Measurements from ENCODE around the gene IPO8.

The IPO8 gene

DNA sequence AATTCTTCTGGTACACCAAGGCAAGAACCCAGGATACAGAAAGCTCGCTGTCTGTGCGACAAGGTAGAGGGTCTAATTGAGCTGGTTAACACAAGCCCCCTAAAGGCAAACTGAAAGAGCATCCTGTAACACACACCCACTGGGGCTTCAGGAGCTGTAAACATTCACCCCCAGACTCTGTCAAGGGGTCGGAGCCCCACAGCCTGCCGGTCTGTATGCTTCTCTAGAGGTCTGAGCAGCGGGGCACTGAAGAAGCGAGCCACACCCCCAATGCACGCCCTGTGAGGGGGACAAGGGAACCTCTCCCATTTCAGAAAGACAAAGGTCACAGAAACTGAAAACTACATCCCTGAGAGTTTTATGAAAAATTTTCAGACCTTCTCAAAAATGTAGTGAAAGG lies 1.3 kb upstream of the IPO8 start:
- Histone ChIP-seq H3K27ac (no peak overlapping the region), H3K4me3 (ENCODE audit: low read depth in 1 of 2, low read length in 1 of 2) (no peak overlapping the region), H3K9me3 (no peaks in the 10 kb centered on the region), H3K27me3 (peaks cover 5% of the 10 kb centered on the region), H3K36me3 (no peaks in the 10 kb centered on the region), H3K4me1 (ENCODE audit: control insufficient read depth in 1 of 2, insufficient read depth in 1 of 2, low read depth in 1 of 2, low read length in 1 of 2) (peaks cover 38 to 39% of the 10 kb centered on the region in 2 experiments)
- no peak for TF ChIP-seq CTCF (IDR thresholded peaks at IDR 0.05)

GRCh38 chr12:30696486-30696885 lies 817 bp upstream of the IPO8 start:
- H3K27me3 ChIP-seq = peaks cover 5% of the 10 kb centered on the region
- no peaks in the 10 kb centered on the region for H3K9me3 ChIP-seq
- no peak for TF ChIP-seq CTCF (IDR thresholded peaks at IDR 0.05)
- peaks cover 41 to 44% of the 10 kb centered on the region in 2 experiments for H3K4me1 ChIP-seq (ENCODE audit: control insufficient read depth in 1 of 2, insufficient read depth in 1 of 2, low read depth in 1 of 2, low read length in 1 of 2)
- peak overlapping the region; percentile 88 to 97 for H3K4me3 ChIP-seq (ENCODE audit: low read depth in 1 of 2, low read length in 1 of 2)
- no peaks in the 10 kb centered on the region for H3K36me3 ChIP-seq
- H3K27ac ChIP-seq = no peak overlapping the region

DNA sequence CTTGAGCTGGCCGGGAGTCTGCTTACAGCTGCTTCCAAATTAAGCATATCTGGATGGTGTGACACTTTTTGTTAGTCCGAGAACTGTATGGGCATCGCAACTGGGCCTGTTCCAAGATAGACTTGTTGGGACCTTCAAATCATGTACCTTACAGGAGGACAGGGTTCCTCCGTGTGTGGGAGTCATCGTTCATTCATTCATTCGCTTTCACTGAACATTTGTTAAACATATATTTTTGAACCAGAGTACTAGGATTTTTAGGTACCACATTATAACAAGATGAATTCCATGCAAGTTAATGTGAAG lies 387 bp upstream of the IPO8 start:
- Histone ChIP-seq H3K27ac (peak overlapping the region; percentile 77), H3K27me3 (peaks cover 5% of the 10 kb centered on the region), H3K4me3 (ENCODE audit: low read depth in 1 of 2, low read length in 1 of 2) (peak overlapping the region; percentile 88 to 97), H3K36me3 (no peaks in the 10 kb centered on the region), H3K4me1 (ENCODE audit: control insufficient read depth in 1 of 2, insufficient read depth in 1 of 2, low read depth in 1 of 2, low read length in 1 of 2) (peaks cover 41 to 45% of the 10 kb centered on the region in 2 experiments), H3K9me3 (no peaks in the 10 kb centered on the region)
- TF ChIP-seq CTCF (IDR thresholded peaks at IDR 0.05) = no peak

GRCh38 chr12:30694412-30695198 lies 1.1 kb downstream of the IPO8 start:
- H3K9me3 ChIP-seq = no peaks in the 10 kb centered on the region
- peak overlapping the region; percentile 77 for H3K27ac ChIP-seq
- H3K27me3 ChIP-seq = peaks cover 5% of the 10 kb centered on the region
- peak overlapping the region; percentile 88 to 97 for H3K4me3 ChIP-seq (ENCODE audit: low read depth in 1 of 2, low read length in 1 of 2)
- no peak for TF ChIP-seq CTCF (IDR thresholded peaks at IDR 0.05)
- H3K36me3 ChIP-seq = no peaks in the 10 kb centered on the region
- H3K4me1 ChIP-seq (ENCODE audit: control insufficient read depth in 1 of 2, insufficient read depth in 1 of 2, low read depth in 1 of 2, low read length in 1 of 2) = peaks cover 41 to 45% of the 10 kb centered on the region in 2 experiments

GRCh38 chr12:30692470-30692869 lies 3.2 kb downstream of the IPO8 start:
- peak overlapping the region; percentile 45 for H3K27ac ChIP-seq
- H3K27me3 ChIP-seq = peaks cover 2% of the 10 kb centered on the region
- H3K4me3 ChIP-seq (ENCODE audit: low read depth in 1 of 2, low read length in 1 of 2) = no peak overlapping the region
- TF ChIP-seq CTCF (IDR thresholded peaks at IDR 0.05) = no peak
- no peaks in the 10 kb centered on the region for H3K36me3 ChIP-seq
- peaks cover 41 to 45% of the 10 kb centered on the region in 2 experiments for H3K4me1 ChIP-seq (ENCODE audit: control insufficient read depth in 1 of 2, insufficient read depth in 1 of 2, low read depth in 1 of 2, low read length in 1 of 2)
- no peaks in the 10 kb centered on the region for H3K9me3 ChIP-seq

Data from neutrophil (primary cell).